ENCODE data around the gene CLPTM1L. TPM values are rescaled to one million over a fixed set of nuclear protein-coding genes. Genes with fewer than 3 reads are reported as not detected.

Gene CLPTM1L
- total and polyA plus RNA-seq, 9 of the 15 experiments (the other 6 are each of a cell fraction or from before 2014, with no cell fraction given): 3.5 to 217 (median 177) TPM

DNA sequence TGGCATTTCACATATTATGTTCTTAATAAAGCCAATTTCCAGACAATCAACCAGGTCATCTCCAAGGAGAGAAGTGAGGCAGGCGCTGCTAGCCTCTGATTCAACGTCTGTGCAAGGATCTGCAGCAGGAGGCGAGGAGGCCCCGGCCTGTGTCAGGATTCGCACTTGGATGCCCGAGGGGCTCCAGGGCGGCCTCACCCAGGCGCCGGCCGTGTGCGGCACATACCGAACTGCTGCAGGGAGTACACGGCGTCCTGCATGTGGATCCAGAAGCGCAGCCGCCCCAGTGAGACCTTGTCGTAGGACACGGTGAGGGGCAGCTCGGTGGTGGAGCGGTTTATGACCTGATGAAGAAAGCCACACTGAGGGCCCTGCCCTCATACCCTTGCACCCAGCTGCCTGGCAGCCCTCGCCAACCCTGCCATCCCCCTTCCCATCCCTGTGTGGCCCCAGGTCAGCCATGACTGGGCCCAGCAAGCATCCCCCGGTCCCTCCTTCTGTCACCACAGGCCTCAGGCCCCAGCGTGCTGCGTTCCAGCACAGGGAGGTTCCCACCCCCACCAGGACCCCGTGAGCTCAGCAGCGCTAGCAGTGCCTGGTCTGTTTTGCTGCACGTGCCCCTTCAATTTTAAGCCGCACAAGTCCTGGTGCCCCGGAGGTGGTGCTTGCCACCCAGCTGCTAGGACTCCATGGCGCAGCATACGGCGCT, 9.9 kb downstream of the CLPTM1L start:
- 97% methylated on average over 29 of the region's 32 CpGs for WGBS (ENCODE audit: insufficient coverage, low coverage, missing lambda C conversion rate)
- Histone ChIP-seq H3K4me2 (ENCODE audit: insufficient read depth, low read length) (no peak overlapping the region), H3K27ac (ENCODE audit: extremely low read depth, low read depth, low read length) (no peak overlapping the region), H3K79me2 (ENCODE audit: control insufficient read depth, insufficient read depth, low read length) (peaks cover 6% of the 10 kb centered on the region; the same call in 1 of the 3 replicates), H3K4me3 (no peak overlapping the region), H3K9me1 (ENCODE audit: control insufficient read depth, insufficient read depth, low read length) (no peaks in the 10 kb centered on the region), H3K27me3 (ENCODE audit: control insufficient read depth in 2 of 2, insufficient read depth in 2 of 2, low read length in 2 of 2) (no peaks in the 10 kb centered on the region), H3K9me3 (replicated peaks; ENCODE audit: control insufficient read depth, insufficient read depth, low read depth, low read length) (no peaks in the 10 kb centered on the region), H3K36me3 (ENCODE audit: control insufficient read depth, insufficient read depth, low read length) (peaks cover 94% of the 10 kb centered on the region), H4K20me1 (replicated peaks; ENCODE audit: control insufficient read depth, insufficient read depth, low read length) (peaks cover 25% of the 10 kb centered on the region), H2AFZ (ENCODE audit: low read depth, low read length) (no peak overlapping the region), H3K9ac (ENCODE audit: insufficient read depth in 1 of 2, low read depth in 2 of 2, low read length in 2 of 2) (peak overlapping the region in 1 of 2 experiments; percentile 24; a peak in 1 of 4 replicates), H3K4me1 (replicated peaks in 1 of 2; ENCODE audit: control insufficient read depth in 2 of 2, insufficient read depth in 2 of 2, low read length in 2 of 2) (peaks cover 0 to 23% of the 10 kb centered on the region in 2 experiments; a peak in 2 of 5 replicates)
- no peak for FAIRE-seq
- CTCF ChIA-PET (ENCODE audit: low intra/inter-chr PET ratio): no interaction called here
- ATAC-seq: no peak
- in situ Hi-C loops (cut with MboI): no loop called here
- intact Hi-C loops (cut with micrococcal nuclease): no loop called here
- DNase-seq (ENCODE audit: extremely low read depth in 1 of 4, low spot score in 3 of 4): no peak
- no TSS peak for BruUV-seq (replicated peaks)
- POLR2A ChIA-PET: interaction anchor here (3.0 kb wide), 1 partner anchor 8 kb away, joined by 19 read pairs; no protein-coding TSS in a partner anchor
- no peak for TF ChIP-seq ARID1B (IDR thresholded peaks at IDR 0.05)
- TF ChIP-seq ZNF699 (CRISPR knock-in tag; IDR thresholded peaks at IDR 0.05; ENCODE audit: insufficient replicate concordance): no peak
- TF ChIP-seq, protein P1, sequence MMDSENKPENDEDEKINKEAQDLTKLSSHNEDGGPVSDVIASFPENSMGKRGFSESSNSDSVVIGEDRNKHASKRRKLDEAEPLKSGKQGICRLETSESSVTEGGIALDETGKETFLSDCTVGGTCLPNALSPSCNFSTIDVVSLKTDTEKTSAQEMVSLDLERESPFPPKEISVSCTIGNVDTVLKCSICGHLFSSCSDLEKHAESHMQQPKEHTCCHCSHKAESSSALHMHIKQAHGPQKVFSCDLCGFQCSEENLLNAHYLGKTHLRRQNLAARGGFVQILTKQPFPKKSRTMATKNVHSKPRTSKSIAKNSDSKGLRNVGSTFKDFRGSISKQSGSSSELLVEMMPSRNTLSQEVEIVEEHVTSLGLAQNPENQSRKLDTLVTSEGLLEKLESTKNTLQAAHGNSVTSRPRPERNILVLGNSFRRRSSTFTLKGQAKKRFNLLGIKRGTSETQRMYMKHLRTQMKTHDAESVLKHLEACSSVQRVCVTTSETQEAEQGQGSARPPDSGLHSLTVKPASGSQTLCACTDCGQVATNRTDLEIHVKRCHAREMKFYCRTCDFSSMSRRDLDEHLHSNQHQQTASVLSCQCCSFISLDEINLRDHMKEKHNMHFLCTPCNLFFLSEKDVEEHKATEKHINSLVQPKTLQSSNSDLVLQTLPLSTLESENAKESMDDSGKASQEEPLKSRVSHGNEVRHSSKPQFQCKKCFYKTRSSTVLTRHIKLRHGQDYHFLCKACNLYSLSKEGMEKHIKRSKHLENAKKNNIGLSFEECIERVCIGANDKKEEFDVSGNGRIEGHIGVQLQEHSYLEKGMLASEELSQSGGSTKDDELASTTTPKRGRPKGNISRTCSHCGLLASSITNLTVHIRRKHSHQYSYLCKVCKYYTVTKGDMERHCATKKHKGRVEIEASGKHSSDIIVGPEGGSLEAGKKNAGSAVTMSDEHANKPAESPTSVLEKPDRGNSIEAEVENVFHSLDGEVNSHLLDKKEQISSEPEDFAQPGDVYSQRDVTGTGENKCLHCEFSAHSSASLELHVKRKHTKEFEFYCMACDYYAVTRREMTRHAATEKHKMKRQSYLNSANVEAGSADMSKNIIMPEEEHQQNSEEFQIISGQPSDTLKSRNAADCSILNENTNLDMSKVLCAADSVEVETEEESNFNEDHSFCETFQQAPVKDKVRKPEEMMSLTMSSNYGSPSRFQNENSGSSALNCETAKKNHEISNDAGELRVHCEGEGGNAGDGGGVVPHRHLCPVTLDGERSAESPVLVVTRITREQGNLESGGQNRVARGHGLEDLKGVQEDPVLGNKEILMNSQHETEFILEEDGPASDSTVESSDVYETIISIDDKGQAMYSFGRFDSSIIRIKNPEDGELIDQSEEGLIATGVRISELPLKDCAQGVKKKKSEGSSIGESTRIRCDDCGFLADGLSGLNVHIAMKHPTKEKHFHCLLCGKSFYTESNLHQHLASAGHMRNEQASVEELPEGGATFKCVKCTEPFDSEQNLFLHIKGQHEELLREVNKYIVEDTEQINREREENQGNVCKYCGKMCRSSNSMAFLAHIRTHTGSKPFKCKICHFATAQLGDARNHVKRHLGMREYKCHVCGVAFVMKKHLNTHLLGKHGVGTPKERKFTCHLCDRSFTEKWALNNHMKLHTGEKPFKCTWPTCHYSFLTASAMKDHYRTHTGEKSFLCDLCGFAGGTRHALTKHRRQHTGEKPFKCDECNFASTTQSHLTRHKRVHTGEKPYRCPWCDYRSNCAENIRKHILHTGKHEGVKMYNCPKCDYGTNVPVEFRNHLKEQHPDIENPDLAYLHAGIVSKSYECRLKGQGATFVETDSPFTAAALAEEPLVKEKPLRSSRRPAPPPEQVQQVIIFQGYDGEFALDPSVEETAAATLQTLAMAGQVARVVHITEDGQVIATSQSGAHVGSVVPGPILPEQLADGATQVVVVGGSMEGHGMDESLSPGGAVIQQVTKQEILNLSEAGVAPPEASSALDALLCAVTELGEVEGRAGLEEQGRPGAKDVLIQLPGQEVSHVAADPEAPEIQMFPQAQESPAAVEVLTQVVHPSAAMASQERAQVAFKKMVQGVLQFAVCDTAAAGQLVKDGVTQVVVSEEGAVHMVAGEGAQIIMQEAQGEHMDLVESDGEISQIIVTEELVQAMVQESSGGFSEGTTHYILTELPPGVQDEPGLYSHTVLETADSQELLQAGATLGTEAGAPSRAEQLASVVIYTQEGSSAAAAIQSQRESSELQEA (IDR thresholded peaks at IDR 0.05; ENCODE audit: low read depth): no peak
- TF ChIP-seq CEBPZ (IDR thresholded peaks at IDR 0.05; ENCODE audit: borderline replicate concordance, low read depth, low read length): no peak
- peak; percentile 66 for TF ChIP-seq POLR2G (IDR thresholded peaks at IDR 0.05; ENCODE audit: low read depth, low read length)
- peak; percentile 62; the same call in 1 of the 2 replicates for TF ChIP-seq RBFOX2 (IDR thresholded peaks at IDR 0.05; ENCODE audit: low read depth, low read length)
- TF ChIP-seq, protein P2, sequence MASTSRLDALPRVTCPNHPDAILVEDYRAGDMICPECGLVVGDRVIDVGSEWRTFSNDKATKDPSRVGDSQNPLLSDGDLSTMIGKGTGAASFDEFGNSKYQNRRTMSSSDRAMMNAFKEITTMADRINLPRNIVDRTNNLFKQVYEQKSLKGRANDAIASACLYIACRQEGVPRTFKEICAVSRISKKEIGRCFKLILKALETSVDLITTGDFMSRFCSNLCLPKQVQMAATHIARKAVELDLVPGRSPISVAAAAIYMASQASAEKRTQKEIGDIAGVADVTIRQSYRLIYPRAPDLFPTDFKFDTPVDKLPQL (IDR thresholded peaks at IDR 0.05; ENCODE audit: extremely low read depth, insufficient read length): no peak
- TF ChIP-seq ZNF324 (CRISPR knock-in tag; IDR thresholded peaks at IDR 0.05): no peak
- TF ChIP-seq CTBP1 (IDR thresholded peaks at IDR 0.05; ENCODE audit: borderline replicate concordance): no peak

Measured in K562 (cell line).